Bone marrow (tissue), 2 donors: Measurements from ENCODE around the gene RAPGEF4.

Source experiments
- DNase-seq, 2 donors: peaks; one replicate each; lab custom pipeline; 2025; lab: John Stamatoyannopoulos, UW

The RAPGEF4 gene

GRCh38 chr2:172996387-172996961 is 260.8 kb downstream of the RAPGEF4 start:
- DNase-seq = no peak

GRCh38 chr2:172997031-172997430 is 261.4 kb downstream of the RAPGEF4 start:
- DNase-seq = no peak

- DNase-seq = no peak
Measured at GRCh38 chr2:172998547-172999272, 263.1 kb downstream of the RAPGEF4 start.

- no peak for DNase-seq
Measured at GRCh38 chr2:172999641-173000386, 264.2 kb downstream of the RAPGEF4 start.

DNA sequence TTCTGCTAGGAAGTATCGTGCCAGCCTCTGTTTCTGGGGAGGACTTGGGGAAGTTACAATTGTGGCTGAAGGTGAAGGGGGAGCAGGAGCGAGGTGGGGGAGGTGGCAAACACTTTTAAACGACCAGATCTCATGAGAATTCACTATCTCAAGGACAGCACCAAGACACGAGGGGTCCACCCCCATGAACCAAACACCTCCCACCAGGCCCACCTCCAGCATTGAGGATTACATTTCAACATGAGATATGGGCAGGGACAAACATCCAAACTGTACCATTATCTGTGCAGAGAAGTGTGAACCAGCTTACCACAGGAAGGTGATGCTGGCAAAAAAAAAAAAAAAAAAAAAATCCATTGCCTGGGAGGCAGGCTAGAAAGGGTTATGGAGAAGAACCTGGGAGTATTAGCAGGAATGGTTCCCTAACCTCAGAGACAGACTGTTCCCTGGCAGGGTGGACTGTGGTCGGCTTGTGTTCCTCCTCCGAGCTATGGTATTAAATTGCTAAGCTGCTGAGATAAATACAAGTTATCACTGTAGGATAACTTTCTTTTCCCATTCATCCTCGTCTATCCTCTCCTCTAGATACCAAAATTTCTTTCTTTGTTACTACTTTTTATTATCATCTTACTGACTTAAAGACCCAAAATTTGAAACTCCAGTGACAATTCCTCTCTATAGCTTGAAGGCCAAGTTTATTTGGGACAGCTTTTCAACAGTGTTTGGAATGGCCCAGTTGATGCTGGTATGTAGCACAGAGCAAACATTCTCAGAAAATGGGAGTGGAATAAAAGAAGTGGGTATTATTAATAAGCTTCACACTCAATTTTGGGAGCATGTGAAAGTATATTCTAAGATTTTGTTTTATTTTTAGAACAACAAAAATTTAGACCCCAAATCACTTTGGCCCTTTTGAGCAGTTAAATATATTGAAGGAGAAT is 266.3 kb downstream of the RAPGEF4 start:
- no peak for DNase-seq

DNA sequence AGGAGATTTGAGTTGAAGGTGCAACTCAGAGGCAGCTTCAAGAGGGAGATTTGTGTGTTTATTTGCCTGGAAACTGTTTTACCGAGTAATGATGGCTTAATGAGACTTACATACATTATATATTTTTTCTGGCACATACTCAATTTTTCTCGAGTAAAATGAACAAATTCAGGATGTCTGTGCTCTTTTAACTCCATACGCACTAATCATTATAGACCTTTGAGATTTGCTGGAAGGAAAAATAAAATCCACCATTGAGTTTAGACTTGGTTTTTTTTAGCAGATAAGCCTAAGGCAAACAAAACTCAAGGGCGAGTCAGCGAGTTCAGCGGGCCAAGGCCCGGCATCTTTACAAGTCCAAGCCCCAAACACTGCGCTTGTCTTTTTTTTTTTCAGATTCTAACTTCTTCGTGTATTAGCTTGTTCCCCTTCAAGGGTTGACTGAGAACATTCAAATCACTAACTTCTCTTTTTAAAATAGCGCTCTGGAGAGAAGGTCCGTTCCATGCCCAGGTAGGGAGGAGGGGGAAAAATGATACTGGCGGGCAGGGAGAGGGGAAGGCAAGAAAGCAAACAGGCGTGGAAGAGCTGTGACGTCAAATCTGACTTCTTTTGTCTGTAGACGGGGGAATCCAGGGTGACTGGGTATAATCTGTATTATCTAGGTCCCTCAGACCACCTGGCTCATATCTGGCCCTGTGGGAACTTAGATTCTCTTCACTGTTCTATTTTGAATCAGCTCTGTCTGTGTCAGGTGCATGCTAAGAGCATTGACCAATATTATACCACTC is 267.3 kb downstream of the RAPGEF4 start:
- no peak for DNase-seq

DNA sequence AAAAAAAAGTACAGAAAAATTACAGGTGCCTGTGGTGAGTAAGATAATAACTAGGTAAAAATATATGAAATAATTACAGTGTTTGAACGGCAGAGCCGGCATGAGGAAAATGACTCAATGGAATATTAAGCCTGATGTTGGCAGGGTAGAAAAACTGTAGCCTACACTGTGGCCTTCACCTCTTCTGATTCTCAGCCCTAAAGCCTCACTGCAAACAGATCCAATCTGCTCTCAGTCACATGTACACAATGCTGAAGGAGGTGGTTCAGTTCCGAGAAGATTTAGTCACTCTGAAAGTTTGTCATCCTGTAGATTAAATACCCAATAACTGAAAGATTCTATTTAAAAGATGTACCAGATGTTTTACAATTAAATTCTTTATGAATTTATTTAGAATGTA is 273.1 kb downstream of the RAPGEF4 start:
- no peak for DNase-seq

- no peak for DNase-seq
Measured at GRCh38 chr2:173010233-173010632, 274.6 kb downstream of the RAPGEF4 start.

GRCh38 chr2:173016451-173016850 is 280.8 kb downstream of the RAPGEF4 start:
- DNase-seq = no peak

- DNase-seq = no peak
Measured at GRCh38 chr2:173017646-173018420, 282.2 kb downstream of the RAPGEF4 start.

DNA sequence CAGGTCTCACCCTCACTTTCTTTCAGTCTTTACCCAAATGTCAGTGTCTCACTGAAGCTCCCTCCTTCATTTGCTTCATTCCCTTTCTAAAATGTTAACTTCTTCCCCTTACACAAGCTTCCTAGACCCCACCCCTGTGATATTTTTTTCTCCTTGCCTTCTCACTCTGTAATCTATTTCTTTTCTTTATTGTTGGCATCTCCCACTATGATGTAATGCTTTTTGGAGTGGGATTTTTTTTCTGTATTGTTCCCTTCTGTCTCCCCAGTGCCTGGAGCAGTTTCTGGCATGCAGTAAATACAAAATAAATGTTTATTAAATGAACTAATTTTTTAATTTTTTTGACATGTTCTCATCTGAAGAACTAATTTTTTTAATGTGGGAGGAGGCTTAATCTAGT is 284.1 kb downstream of the RAPGEF4 start:
- no peak for DNase-seq

DNA sequence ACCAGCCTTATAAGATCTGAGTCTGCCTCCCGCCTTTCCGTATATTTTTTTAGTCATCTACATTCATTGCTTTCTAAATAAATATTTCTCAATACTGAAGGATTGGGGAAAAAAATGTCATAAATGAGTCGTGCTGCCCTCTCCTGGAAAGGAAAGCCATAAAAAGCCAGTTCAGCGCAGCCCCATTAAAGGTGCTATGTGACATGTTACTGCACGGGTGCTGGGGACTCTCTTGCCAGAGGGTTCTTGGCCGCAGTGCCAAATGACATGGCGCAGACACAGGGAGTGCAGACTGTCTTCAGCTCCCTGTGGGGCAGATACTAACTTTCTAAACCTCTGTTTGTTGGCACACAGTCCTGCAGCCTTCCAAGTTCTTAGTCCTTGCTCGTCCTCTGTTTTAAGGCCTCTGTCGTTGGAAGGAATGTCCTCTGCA is 286.3 kb downstream of the RAPGEF4 start:
- no peak for DNase-seq

- no peak for DNase-seq
Measured at GRCh38 chr2:173023718-173024117, 288.1 kb downstream of the RAPGEF4 start.

- no peak for DNase-seq
Measured at GRCh38 chr2:173026479-173026878, 290.8 kb downstream of the RAPGEF4 start.

DNA sequence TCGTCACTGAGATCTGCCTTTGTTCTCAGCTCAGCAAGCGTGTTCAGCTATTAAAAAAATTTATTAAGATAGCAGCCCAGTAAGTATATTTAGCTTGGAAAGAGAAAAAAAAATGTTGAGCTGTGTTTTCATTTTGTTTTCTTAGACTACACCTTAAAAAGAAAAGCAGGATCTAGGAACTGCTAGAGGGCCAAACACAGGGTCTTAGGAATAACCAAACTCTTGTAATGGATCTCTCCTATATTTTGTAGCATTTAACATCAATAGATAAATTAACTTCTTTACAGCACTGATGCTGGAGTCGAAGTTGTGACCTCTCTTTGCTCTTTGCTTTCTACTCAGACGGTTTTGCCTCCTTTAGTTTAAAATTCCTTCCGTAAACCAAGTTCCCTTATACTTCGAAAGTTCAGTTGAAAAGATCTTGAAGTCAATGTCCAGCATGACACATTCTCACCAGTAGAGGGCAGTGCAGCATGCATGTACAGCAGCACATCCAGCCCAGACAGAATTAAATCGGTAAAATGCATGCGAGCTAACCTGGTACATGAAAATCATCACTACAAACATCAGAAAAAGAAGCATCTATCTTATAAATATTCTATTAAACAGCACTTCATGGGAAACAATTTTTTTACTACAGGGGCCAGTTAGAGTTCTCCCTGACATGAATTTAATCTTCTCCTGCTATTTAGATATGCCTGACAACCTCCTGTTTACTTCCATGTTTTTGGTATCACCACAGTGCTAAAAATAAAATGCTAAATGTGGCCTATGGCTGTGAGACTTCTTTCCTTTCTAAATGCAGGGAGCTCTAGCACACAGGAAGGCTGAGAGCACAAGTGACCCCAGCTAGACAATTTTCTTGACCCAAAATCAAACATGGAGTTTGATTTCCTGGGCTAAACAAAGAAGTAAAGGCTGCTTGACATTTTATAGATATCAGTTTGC is 291.8 kb downstream of the RAPGEF4 start:
- peak; percentile 25 to 67 for DNase-seq

- DNase-seq = no peak
Measured at GRCh38 chr2:173028141-173028540, 292.5 kb downstream of the RAPGEF4 start.

GRCh38 chr2:173028671-173029070 is 293.0 kb downstream of the RAPGEF4 start:
- DNase-seq = no peak

DNA sequence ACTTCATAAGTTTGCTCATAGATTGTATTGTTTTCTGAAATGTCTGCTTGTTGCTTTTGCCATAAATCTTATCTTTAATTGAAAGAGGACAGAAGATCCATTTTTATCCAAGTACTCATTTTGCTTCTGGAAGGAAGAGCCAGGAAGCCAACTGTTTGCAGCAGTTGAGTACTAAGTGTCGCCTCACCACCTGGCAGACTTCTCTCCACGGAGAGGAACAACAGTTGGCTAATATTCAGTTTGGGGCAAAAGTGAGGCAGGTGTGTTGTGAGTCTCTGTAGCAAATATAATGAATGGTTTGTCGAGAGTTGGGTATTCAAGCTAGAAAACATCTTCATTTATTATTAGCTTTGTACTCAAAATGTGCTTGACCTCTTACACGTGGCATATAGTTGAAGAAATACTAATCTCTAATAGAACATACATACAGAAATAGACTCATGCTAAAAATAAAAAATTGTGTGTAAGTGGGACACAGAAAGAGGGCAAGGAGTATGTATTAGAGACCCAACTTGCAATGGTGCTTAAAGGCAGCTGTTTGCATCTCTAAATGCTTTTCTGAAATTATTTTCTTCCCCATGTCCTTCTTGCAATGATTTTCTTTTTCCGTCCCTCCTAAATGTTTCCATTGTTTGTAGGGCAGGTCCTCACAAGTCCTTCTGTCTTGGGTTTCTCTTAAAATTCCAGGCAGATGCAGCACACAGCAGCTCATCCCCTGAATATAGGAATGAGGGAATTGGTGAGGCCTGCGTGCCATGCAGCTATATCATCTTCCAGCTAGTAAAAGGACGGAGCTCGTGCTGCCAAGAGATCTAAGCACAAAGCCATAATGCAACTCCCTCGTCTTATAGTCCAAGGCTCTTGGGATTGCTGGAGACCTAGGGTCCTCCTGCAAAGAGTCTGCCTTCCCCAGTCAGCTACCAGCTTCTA is 295.2 kb downstream of the RAPGEF4 start:
- no peak for DNase-seq
